ENCODE measurements around the gene CHMP2A. TPM values are rescaled to one million over a fixed set of nuclear protein-coding genes. Genes with fewer than 3 reads are reported as not detected.

The CHMP2A gene
- total and polyA plus RNA-seq, 2 donors (not counting 1 experiment from before 2014, with no cell fraction given) = 62.5 to 97.5 TPM

GRCh38 chr19:58546019-58546530 lies 8.8 kb downstream of the CHMP2A start:
- ATAC-seq (ENCODE audit: low read depth) (no peak), DNase-seq (peak; percentile 15)
- H4K20me1 ChIP-seq (ENCODE audit: control insufficient read depth, insufficient read depth, low read length, poor library complexity, severe bottlenecking) = peaks cover 64% of the 10 kb centered on the region
- TF ChIP-seq EZH2 (IDR thresholded peaks at IDR 0.05; ENCODE audit: borderline replicate concordance, insufficient read depth, low read depth, low read length, poor library complexity, severe bottlenecking) (no peak), CTCF (IDR thresholded peaks at IDR 0.05) (no peak)
- H3K4me3 ChIP-seq (ENCODE audit: control extremely low read depth in 1 of 5, extremely low read depth in 1 of 5, insufficient read depth in 1 of 5, low read depth in 2 of 5, low read length in 4 of 5) = peak overlapping the region; percentile 31 to 86 (median 70)
- peaks cover 0 to 55% of the 10 kb centered on the region in 2 experiments for H3K36me3 ChIP-seq (replicated peaks in 1 of 2; ENCODE audit: control extremely low read depth in 1 of 2, control insufficient read depth in 1 of 2, extremely low read depth in 1 of 2, insufficient read depth in 2 of 2, low read length in 1 of 2)
- no peak overlapping the region for H2AFZ ChIP-seq (ENCODE audit: insufficient read depth, low read depth, low read length, poor library complexity, severe bottlenecking)
- no peaks in the 10 kb centered on the region for H3K9me3 ChIP-seq (ENCODE audit: control extremely low read depth in 1 of 3, control insufficient read depth in 2 of 3, insufficient read depth in 1 of 3, low read length in 2 of 3)
- Mint-ChIP-seq H3K27me3 (peaks cover 8% of the 10 kb centered on the region), H3K4me1 (peaks cover 29% of the 10 kb centered on the region), H3K27ac (peak overlapping the region; percentile 90), H3K4me3 (peak overlapping the region; percentile 92), H3K9me3 (ENCODE audit: insufficient read depth) (no peaks in the 10 kb centered on the region)
- WGBS (ENCODE audit: insufficient coverage) = 23% methylated on average over 1 of the region's 1 CpG
- H3K9ac ChIP-seq (ENCODE audit: low read length) = peak overlapping the region; percentile 71
- H3K4me1 ChIP-seq (ENCODE audit: control insufficient read depth in 2 of 2, insufficient read depth in 2 of 2, low read length in 2 of 2) = peaks cover 17 to 31% of the 10 kb centered on the region in 2 donors
- POLR2A ChIA-PET = interaction anchor here (3.4 kb wide), 1 partner anchor 8 kb away, joined by 29 read pairs; the partner anchor contains the start of gene CHMP2A
- peak overlapping the region; percentile 96 for H3K4me2 ChIP-seq (replicated peaks; ENCODE audit: low read depth, low read length, poor library complexity, severe bottlenecking)
- H3K79me2 ChIP-seq (ENCODE audit: control insufficient read depth, insufficient read depth, low read length) = peaks cover 49% of the 10 kb centered on the region
- intact Hi-C loops (cut with micrococcal nuclease) = no loop called here
- CTCF ChIA-PET = interaction anchor here (0.8 to 3.1 kb wide), 3 partner anchors 8 to 26 kb away, joined by 3 to 24 read pairs (median 13); partner anchors contain the start of genes CHMP2A and ZBTB45
- peaks cover 0 to 7% (median 0%) of the 10 kb centered on the region in 4 experiments for H3K27me3 ChIP-seq (replicated peaks in 1 of 4; ENCODE audit: control extremely low read depth in 1 of 4, control insufficient read depth in 3 of 4, insufficient read depth in 4 of 4, low read length in 3 of 4)
- H3K27ac ChIP-seq (ENCODE audit: low read length in 2 of 2) = peak overlapping the region in 1 of 2 donors; percentile 52

Measured in B cell (primary cell).